IMR-90 (cell line): ENCODE data around the gene DNAJC3. TPM values are rescaled to one million over a fixed set of nuclear protein-coding genes. Genes with fewer than 3 reads are reported as not detected.

ENCODE experiments used
- ATAC-seq: fragments of 200-7000 bp; cut with Tn5 transposase; 2 replicates; pipeline ENCODE4 v1.9.1; 2020; ENCODE audit warnings: low read depth, mild to moderate bottlenecking, moderate library complexity
- Bru-seq: library from RNA; stranded (reverse); fragments of 400-500 nt; gene quantifications from one replicate; lab custom pipeline; 2021; lab: Mats Ljungman, UMichigan
- BruChase-seq, 2 experiments: library from RNA; stranded (reverse); fragments of 400-500 nt; gene quantifications; one replicate each; lab custom pipeline; 2021; lab: Mats Ljungman, UMichigan
- BruUV-seq: library from RNA; stranded (reverse); fragments of 400-500 nt; replicated peaks from 2 replicates; lab custom pipeline; 2021; lab: Mats Ljungman, UMichigan
- CTCF ChIA-PET: fragments of 300-600 bp; formaldehyde crosslinking; extraction: SDS; loops from one replicate; lab custom pipeline; 2021; ENCODE audit warnings: antibody characterized with exemption; lab: Yijun Ruan, JAX
- POLR2A ChIA-PET: fragments of 300-600 bp; sonication (Branson Sonifier 250); formaldehyde crosslinking; loops from one replicate; lab custom pipeline; 2022; ENCODE audit warnings: antibody characterized with exemption; ENCODE audit not compliant: unreplicated experiment; lab: Charles Lee
- DNase-seq: peaks from one replicate; pipeline ENCODE4 v3.0.0; 2013
- H2AFZ ChIP-seq: replicated peaks from 2 replicates; pipeline ENCODE3; 2013; ENCODE audit warnings: low read length, mild to moderate bottlenecking; ENCODE audit not compliant: poor library complexity
- H2AK5ac ChIP-seq: 2 replicates; pipeline ENCODE4 v1.6.1; 2013; ENCODE audit warnings: low read depth, low read length, inconsistent platforms
- H2AK9ac ChIP-seq: replicated peaks from 2 replicates; pipeline ENCODE3; 2013; ENCODE audit warnings: mild to moderate bottlenecking, low read depth, low read length, moderate library complexity; ENCODE audit not compliant: poor library complexity
- H2BK120ac ChIP-seq: 2 replicates; pipeline ENCODE4 v1.6.1; 2013; ENCODE audit warnings: low read depth, low read length, inconsistent platforms
- H2BK15ac ChIP-seq: 3 replicates; pipeline ENCODE4 v1.6.1; 2013; ENCODE audit warnings: low read depth, low read length, inconsistent platforms
- H2BK20ac ChIP-seq: 2 replicates; pipeline ENCODE4 v1.6.1; 2013; ENCODE audit warnings: low read depth, mild to moderate bottlenecking, inconsistent platforms, low read length, moderate library complexity
- H2BK5ac ChIP-seq: 2 replicates; pipeline ENCODE4 v1.6.1; 2013; ENCODE audit warnings: mild to moderate bottlenecking, low read depth, low read length, inconsistent platforms; ENCODE audit not compliant: poor library complexity, severe bottlenecking
- H3K14ac ChIP-seq: replicated peaks from 2 replicates; pipeline ENCODE4 v1.6.1; 2013; ENCODE audit warnings: low read depth, low read length, inconsistent platforms
- H3K18ac ChIP-seq: 2 replicates; pipeline ENCODE4 v1.6.1; 2013; ENCODE audit warnings: low read depth, low read length, control low read depth
- H3K23ac ChIP-seq: 2 replicates; pipeline ENCODE4 v1.6.1; 2013; ENCODE audit warnings: low read depth, low read length, inconsistent platforms
- H3K27ac ChIP-seq: 2 replicates; pipeline ENCODE4 v1.5.1; 2013; ENCODE audit warnings: mild to moderate bottlenecking, control low read depth, low read length; ENCODE audit not compliant: insufficient read depth
- H3K27me3 ChIP-seq: 2 replicates; pipeline ENCODE4 v1.6.1; 2013; ENCODE audit warnings: low read length; ENCODE audit not compliant: control insufficient read depth, insufficient read depth
- H3K36me3 ChIP-seq: 2 replicates; pipeline ENCODE4 v1.6.1; 2013; ENCODE audit warnings: low read length, mixed read lengths; ENCODE audit not compliant: control insufficient read depth, insufficient read depth
- H3K4ac ChIP-seq: 2 replicates; pipeline ENCODE4 v1.6.1; 2013; ENCODE audit warnings: low read depth, low read length, inconsistent platforms
- H3K4me1 ChIP-seq: 2 replicates; pipeline ENCODE4 v1.6.1; 2013; ENCODE audit warnings: low read length, mixed read lengths; ENCODE audit not compliant: control insufficient read depth, insufficient read depth
- H3K4me2 ChIP-seq: 2 replicates; pipeline ENCODE4 v1.6.1; 2013; ENCODE audit warnings: low read depth, mild to moderate bottlenecking, control low read depth, low read length, moderate library complexity
- H3K4me3 ChIP-seq: 2 replicates; pipeline ENCODE4 v1.5.1; 2013; ENCODE audit warnings: low read depth, mild to moderate bottlenecking, control low read depth, low read length, moderate library complexity; ENCODE audit not compliant: insufficient read depth
- H3K56ac ChIP-seq: 2 replicates; pipeline ENCODE4 v1.6.1; 2013; ENCODE audit warnings: low read length, inconsistent platforms; ENCODE audit not compliant: insufficient read depth; ENCODE audit errors: extremely low read depth
- H3K79me1 ChIP-seq, 2 experiments: 2 replicates each; pipeline ENCODE4 v1.6.1; 2013; ENCODE audit warnings: low read length in 2 of 2, inconsistent platforms in 1 of 2, low read depth in 1 of 2
- H3K9ac ChIP-seq: 2 replicates; pipeline ENCODE4 v1.6.1; 2013; ENCODE audit warnings: low read depth, low read length, control low read depth
- H3K9me1 ChIP-seq: 2 replicates; pipeline ENCODE4 v1.6.1; 2013; ENCODE audit warnings: low read length, inconsistent platforms; ENCODE audit not compliant: insufficient read depth
- H3K9me3 ChIP-seq: 2 replicates; pipeline ENCODE4 v1.6.1; 2013; ENCODE audit warnings: low read length; ENCODE audit not compliant: control insufficient read depth, insufficient read depth
- H4K20me1 ChIP-seq: 2 replicates; pipeline ENCODE4 v1.6.1; 2013; ENCODE audit warnings: low read length, inconsistent platforms; ENCODE audit not compliant: insufficient read depth
- H4K5ac ChIP-seq: 2 replicates; pipeline ENCODE4 v1.6.1; 2013; ENCODE audit warnings: mild to moderate bottlenecking, low read depth, low read length, control low read depth
- H4K8ac ChIP-seq, 2 experiments: 2 replicates each; pipeline ENCODE4 v1.6.1; 2013; ENCODE audit warnings: low read depth in 2 of 2, low read length in 2 of 2, control low read depth in 1 of 2, inconsistent platforms in 1 of 2
- H4K91ac ChIP-seq: 2 replicates; pipeline ENCODE4 v1.6.1; 2013; ENCODE audit warnings: low read depth, low read length, inconsistent platforms; ENCODE audit not compliant: insufficient read depth
- BHLHE40 ChIP-seq: fragments of 150-350 bp; IDR thresholded peaks from 2 replicates; pipeline ENCODE4 v1.6.1; 2016; ENCODE audit warnings: mild to moderate bottlenecking, low read depth, low read length
- CEBPB ChIP-seq: IDR thresholded peaks from 2 replicates; pipeline ENCODE4 v1.6.1; 2012; ENCODE audit warnings: low read depth, low read length, improper control_type of control experiment
- CHD1 ChIP-seq: IDR thresholded peaks from 2 replicates; pipeline ENCODE4 v1.6.1; 2012; ENCODE audit warnings: low read depth, low read length, improper control_type of control experiment
- MAFK ChIP-seq: IDR thresholded peaks from 2 replicates; pipeline ENCODE4 v1.6.1; 2012; ENCODE audit warnings: low read depth, low read length, improper control_type of control experiment
- MAZ ChIP-seq: IDR thresholded peaks from 2 replicates; pipeline ENCODE4 v1.6.1; 2012; ENCODE audit warnings: low read depth, mild to moderate bottlenecking, low read length, improper control_type of control experiment, moderate library complexity, borderline replicate concordance
- MXI1 ChIP-seq: IDR thresholded peaks from 2 replicates; pipeline ENCODE4 v1.6.1; 2012; ENCODE audit warnings: low read depth, mild to moderate bottlenecking, low read length, moderate library complexity, borderline replicate concordance
- POLR2A ChIP-seq: IDR thresholded peaks from 2 replicates; pipeline ENCODE4 v1.6.1; 2012; ENCODE audit warnings: mild to moderate bottlenecking, low read depth, low read length
- RAD21 ChIP-seq: IDR thresholded peaks from 2 replicates; pipeline ENCODE4 v1.6.1; 2012; ENCODE audit warnings: low read length, improper control_type of control experiment
- SMC3 ChIP-seq: fragments of 150-350 bp; IDR thresholded peaks from 2 replicates; pipeline ENCODE4 v1.6.1; 2016; ENCODE audit warnings: low read depth, mild to moderate bottlenecking, antibody characterized with exemption, low read length, moderate library complexity
- WGBS, 2 experiments: methylation state at CpG; one replicate each; pipeline versions ENCODE4 v1.1.5 to v1.1.7; 2013; ENCODE audit warnings: missing lambda C conversion rate in 2 of 2; ENCODE audit not compliant: insufficient read length in 1 of 2; ENCODE audit errors: extremely low coverage in 2 of 2; 5-methylcytosine and 5-hydroxymethylcytosine counted together
- dilution Hi-C: fragments of 300-500 bp; cut with HindIII; formaldehyde crosslinking; loops from one replicate; pipeline ENCODE4 v1.14.3; 2018; ENCODE audit warnings: low sequenced_read_pairs; ENCODE audit not compliant: unreplicated experiment
- in situ Hi-C: fragments of 300-500 bp; cut with MboI; formaldehyde crosslinking; loops from 3 replicates; pipeline ENCODE4 v1.14.3; 2019; ENCODE audit warnings: low sequenced_read_pairs, inconsistent platforms, mixed read lengths
- intact Hi-C: fragments of 100-400 bp; cut with micrococcal nuclease; formaldehyde crosslinking; loops from 2 replicates; pipeline ENCODE4 v1.10.0; 2022
- long read RNA-seq: library from polyadenylated mRNA; unstranded; transcript quantifications from one replicate; pipeline ENCODE4 v2.0.0, GENCODE V29; 2021; ENCODE audit not compliant: unreplicated experiment
- polyA plus RNA-seq, 3 experiments: library from polyadenylated mRNA; depleted of rRNA; stranded (reverse); fragments of >200 nt; gene quantifications; 2 replicates each; pipeline ENCODE4 v1.2.3, GENCODE V29; 2012; ENCODE audit warnings: low replicate concordance in 1 of 3
- total RNA-seq: library from RNA; depleted of rRNA; stranded (reverse); fragments of >200 nt; gene quantifications from 2 replicates; pipeline ENCODE4 v1.2.3, GENCODE V29; 2012; rRNA removed
- TF ChIP-seq, protein P1 (sequence below): conservative IDR thresholded peaks from 2 replicates; pipeline ENCODE4 v1.5.1; 2012; ENCODE audit warnings: mild to moderate bottlenecking, low read depth, low read length, improper control_type of control experiment

Gene DNAJC3, protein sequence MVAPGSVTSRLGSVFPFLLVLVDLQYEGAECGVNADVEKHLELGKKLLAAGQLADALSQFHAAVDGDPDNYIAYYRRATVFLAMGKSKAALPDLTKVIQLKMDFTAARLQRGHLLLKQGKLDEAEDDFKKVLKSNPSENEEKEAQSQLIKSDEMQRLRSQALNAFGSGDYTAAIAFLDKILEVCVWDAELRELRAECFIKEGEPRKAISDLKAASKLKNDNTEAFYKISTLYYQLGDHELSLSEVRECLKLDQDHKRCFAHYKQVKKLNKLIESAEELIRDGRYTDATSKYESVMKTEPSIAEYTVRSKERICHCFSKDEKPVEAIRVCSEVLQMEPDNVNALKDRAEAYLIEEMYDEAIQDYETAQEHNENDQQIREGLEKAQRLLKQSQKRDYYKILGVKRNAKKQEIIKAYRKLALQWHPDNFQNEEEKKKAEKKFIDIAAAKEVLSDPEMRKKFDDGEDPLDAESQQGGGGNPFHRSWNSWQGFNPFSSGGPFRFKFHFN
- 28.5 and 51.4 TPM in 2 replicates for total RNA-seq
- 8.7 and 10.7 TPM in 2 replicates for polyA plus RNA-seq (2012; rRNA removed)
- 3.3 and 3.8 TPM in 2 replicates for polyA plus RNA-seq (2012; cell fraction: cytosol; rRNA removed)
- 1.3 and 4.2 TPM in 2 replicates for polyA plus RNA-seq (2012; cell fraction: nucleus; rRNA removed; ENCODE audit: low replicate concordance)
- Bru-seq, nascent RNA, result percentile 85 among the genes with signal in this experiment
- percentile 85 among the genes with signal in this experiment for BruChase-seq, experiment 1, labeled RNA remaining after a 6-hour chase
- percentile 87 among the genes with signal in this experiment for BruChase-seq, experiment 2, labeled RNA remaining after a 2-hour chase
- long read RNA-seq, full-length matches to known transcripts, result 35 of 75 reads
- long read RNA-seq, partial matches to known transcripts, result 35 of 75 reads
- long read RNA-seq, other reads (novel, unspliced or antisense), result 5 of 75 reads

DNA sequence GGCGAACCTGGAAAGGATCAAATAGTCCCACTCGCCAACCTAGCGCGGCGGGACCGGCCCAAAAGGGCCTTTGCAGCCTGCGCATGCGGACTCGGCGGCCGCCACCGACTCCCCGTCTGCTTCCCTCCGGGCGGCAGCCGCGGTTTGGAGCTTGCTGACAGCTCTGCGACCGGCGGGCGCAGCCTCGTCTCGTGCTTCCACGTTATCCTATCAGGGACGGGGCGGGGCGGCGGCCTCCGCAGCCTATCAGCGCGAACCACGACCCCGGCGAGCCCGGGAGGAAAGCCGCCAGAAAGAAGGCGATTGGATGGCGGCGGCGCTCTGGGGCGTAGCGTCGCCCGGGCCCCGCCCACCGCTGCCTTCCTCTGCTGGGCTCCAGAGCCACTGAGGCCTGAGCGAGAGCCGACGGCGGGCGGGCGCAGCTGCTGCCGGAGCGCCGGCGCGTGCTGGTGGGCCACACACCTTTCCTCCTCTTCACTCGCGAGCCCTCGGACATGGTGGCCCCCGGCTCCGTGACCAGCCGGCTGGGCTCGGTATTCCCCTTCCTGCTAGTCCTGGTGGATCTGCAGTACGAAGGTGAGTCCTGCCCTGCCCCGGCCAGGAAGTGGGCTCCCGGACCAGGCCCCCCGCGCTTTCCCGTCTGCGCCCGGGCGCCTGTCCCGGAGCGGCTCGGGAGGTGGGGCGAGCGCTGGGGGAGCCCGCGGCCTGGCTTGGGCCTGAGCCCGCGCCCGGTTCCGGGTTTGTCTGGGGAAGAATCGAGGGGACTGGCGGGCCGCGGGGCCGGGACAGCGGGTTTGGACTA lies at the start of gene DNAJC3:
Gene DNAJC3, plus strand, starts transcription at position 378 of the 802 bp plus-strand sequence. Its CDS starts 117 bp downstream, at position 495.
- CTCF ChIA-PET, result interaction anchor here (0.7 kb wide), 1 partner anchor 24 kb away, joined by 3 read pairs; no protein-coding TSS in a partner anchor
- peak within 1 kb of the TSS; percentile 71 for H4K91ac ChIP-seq
- peak within 1 kb of the TSS; percentile 86 for H3K27ac ChIP-seq
- dilution Hi-C loops, result no loop called here
- H3K9me3 ChIP-seq, result no peaks in the 10 kb centered on the region
- H2BK5ac ChIP-seq, result peak within 1 kb of the TSS; percentile 64
- peak; percentile 97 for ATAC-seq
- no peak within 1 kb of the TSS for H2BK20ac ChIP-seq
- no peaks in the 10 kb centered on the region for H3K36me3 ChIP-seq
- peak within 1 kb of the TSS; percentile 80 for H3K14ac ChIP-seq
- H2AK9ac ChIP-seq, result peak within 1 kb of the TSS; percentile 89
- H2BK120ac ChIP-seq, result peak within 1 kb of the TSS; percentile 38; the same call in 1 of the 2 replicates
- H4K8ac ChIP-seq, result peak within 1 kb of the TSS; percentile 73 to 91
- H2BK15ac ChIP-seq, result no peak within 1 kb of the TSS; the same call in 2 of the 3 replicates
- in situ Hi-C loops, result no loop called here
- H3K9me1 ChIP-seq, result no peaks in the 10 kb centered on the region; the same call in 1 of the 2 replicates
- H3K27me3 ChIP-seq, result no peaks in the 10 kb centered on the region
- peaks cover 2 to 29% of the 10 kb centered on the region in 2 experiments; a peak in 2 of 4 replicates for H3K79me1 ChIP-seq
- H3K18ac ChIP-seq, result peak within 1 kb of the TSS; percentile 28
- intact Hi-C loops, result loop anchor here (1.0 to 10.0 kb wide), 3 partner anchors 34 to 157 kb away; no protein-coding TSS in a partner anchor
- peak within 1 kb of the TSS; percentile 79 for H3K4ac ChIP-seq
- H3K4me2 ChIP-seq, result peak within 1 kb of the TSS; percentile 93
- peak within 1 kb of the TSS; percentile 85 for H3K4me3 ChIP-seq
- peak within 1 kb of the TSS; percentile 66 for H3K56ac ChIP-seq
- peak within 1 kb of the TSS; percentile 87 for H3K23ac ChIP-seq
- POLR2A ChIA-PET, result interaction anchor here (0.6 to 1.3 kb wide), 4 partner anchors 21 to 184 kb away, joined by 3 to 6 read pairs (median 5); partner anchors contain the start of gene DZIP1
- peak within 1 kb of the TSS; percentile 38 for H4K5ac ChIP-seq
- H4K20me1 ChIP-seq, result peaks cover 14% of the 10 kb centered on the region; the same call in 1 of the 2 replicates
- peak within 1 kb of the TSS; percentile 99 for H2AFZ ChIP-seq
- peaks cover 2% of the 10 kb centered on the region; the same call in 1 of the 2 replicates for H3K4me1 ChIP-seq
- H2AK5ac ChIP-seq, result no peak within 1 kb of the TSS; the same call in 1 of the 2 replicates
- peak within 1 kb of the TSS; percentile 92 for H3K9ac ChIP-seq
- DNase-seq, result peak; percentile 96
- 0% methylated on average over 21 of the region's 90 CpGs; no CpG with 5 or more reads in 1 of the 2 experiments for WGBS, 2 experiments
- no TSS peak for BruUV-seq
- no peak for TF ChIP-seq SMC3
- TF ChIP-seq POLR2A, result peak; percentile 95
- TF ChIP-seq CEBPB, result no peak
- peak; percentile 96 for TF ChIP-seq BHLHE40
- TF ChIP-seq MXI1, result peak; percentile 91
- TF ChIP-seq, protein P1, sequence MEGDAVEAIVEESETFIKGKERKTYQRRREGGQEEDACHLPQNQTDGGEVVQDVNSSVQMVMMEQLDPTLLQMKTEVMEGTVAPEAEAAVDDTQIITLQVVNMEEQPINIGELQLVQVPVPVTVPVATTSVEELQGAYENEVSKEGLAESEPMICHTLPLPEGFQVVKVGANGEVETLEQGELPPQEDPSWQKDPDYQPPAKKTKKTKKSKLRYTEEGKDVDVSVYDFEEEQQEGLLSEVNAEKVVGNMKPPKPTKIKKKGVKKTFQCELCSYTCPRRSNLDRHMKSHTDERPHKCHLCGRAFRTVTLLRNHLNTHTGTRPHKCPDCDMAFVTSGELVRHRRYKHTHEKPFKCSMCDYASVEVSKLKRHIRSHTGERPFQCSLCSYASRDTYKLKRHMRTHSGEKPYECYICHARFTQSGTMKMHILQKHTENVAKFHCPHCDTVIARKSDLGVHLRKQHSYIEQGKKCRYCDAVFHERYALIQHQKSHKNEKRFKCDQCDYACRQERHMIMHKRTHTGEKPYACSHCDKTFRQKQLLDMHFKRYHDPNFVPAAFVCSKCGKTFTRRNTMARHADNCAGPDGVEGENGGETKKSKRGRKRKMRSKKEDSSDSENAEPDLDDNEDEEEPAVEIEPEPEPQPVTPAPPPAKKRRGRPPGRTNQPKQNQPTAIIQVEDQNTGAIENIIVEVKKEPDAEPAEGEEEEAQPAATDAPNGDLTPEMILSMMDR, result no peak
- no peak; the same call in 1 of the 2 replicates for TF ChIP-seq MAZ
- TF ChIP-seq MAFK, result 0 out of 2 replicates have a peak, but pooled peaks have one; percentile 0
- no peak for TF ChIP-seq RAD21
- TF ChIP-seq CHD1, result no peak
